Body of pancreas (tissue), 4 donors: ENCODE results near the gene NOXO1. TPM values are rescaled to one million over a fixed set of nuclear protein-coding genes. Genes with fewer than 3 reads are reported as not detected.
A peak's percentile ranks its signal among the peaks of the same experiment; 100 is the strongest.

Source experiments
- ATAC-seq: fragments of 150-250 bp; one replicate; pipeline ENCODE4 v1.9.1; 2016
- DNase-seq, 4 donors: peaks; one replicate each; pipeline ENCODE4 v3.0.0-alpha.2; 2019
- H3K27ac ChIP-seq, 4 donors: fragments of 200-600 bp; sonication (generic); 1 replicate in 3 of 4; 2 replicates in 1 of 4; pipeline versions ENCODE4 v1.5.1 to v1.6.1; 2016 to 2019; ENCODE audit warnings: mild to moderate bottlenecking in 1 of 4, mixed read lengths in 1 of 4, moderate library complexity in 1 of 4
- H3K27me3 ChIP-seq, 2 donors: fragments of 200-600 bp; sonication (generic); one replicate each; pipeline ENCODE4 v1.6.0; 2016; ENCODE audit warnings: mild to moderate bottlenecking in 1 of 2
- H3K36me3 ChIP-seq, 2 donors: fragments of 200-600 bp; sonication (generic); replicated peaks in 1 of 2; 2 replicates each; pipeline ENCODE4 v1.5.1; 2016; ENCODE audit warnings: low read depth in 2 of 2; ENCODE audit not compliant: insufficient read depth in 1 of 2
- H3K4me1 ChIP-seq: fragments of 200-600 bp; sonication (generic); one replicate; pipeline ENCODE4 v1.6.0; 2016
- H3K4me3 ChIP-seq, 2 donors: fragments of 200-600 bp; sonication (generic); 1 replicate in 1 of 2; 2 replicates in 1 of 2; pipeline ENCODE4 v1.5.1; 2016 to 2019
- H3K9me3 ChIP-seq, 3 donors: fragments of 200-600 bp; sonication (generic); 1 replicate in 2 of 3; 2 replicates in 1 of 3; pipeline ENCODE4 v1.5.1; 2016
- CTCF ChIP-seq, 7 experiments: fragments of 450-650 bp in 4 of 7; fragments of 200-600 bp in 3 of 7; sonication (generic) in 3 of 7; IDR thresholded peaks; one replicate each; pipeline ENCODE4 v1.5.1; 2016 to 2019; ENCODE audit warnings: antibody characterized with exemption in 7 of 7
- POLR2A ChIP-seq, 3 donors: fragments of 450-650 bp; IDR thresholded peaks; one replicate each; pipeline ENCODE4 v1.6.1; 2016; ENCODE audit warnings: antibody characterized with exemption in 3 of 3, mild to moderate bottlenecking in 2 of 3
- WGBS, 2 donors: methylation state at CpG; one replicate each; pipeline ENCODE4 v1.1.5; 2017; 5-methylcytosine and 5-hydroxymethylcytosine counted together
- intact Hi-C: fragments of 100-400 bp; cut with DNase I; formaldehyde crosslinking; loops from one replicate; pipeline ENCODE4 v1.15.1; 2023
- total RNA-seq, 2 donors: library from RNA; depleted of rRNA; stranded (reverse); fragments of >200 nt; gene quantifications; one replicate each; pipeline ENCODE4 v1.1.0, GENCODE V29; 2016

NOXO1 gene
- total RNA-seq, 2 donors from 2014 or later: not detected

- WGBS, 2 donors: 0% methylated on average over 3 to 66 of the region's 78 CpGs
- intact Hi-C loops: no loop called here
- H3K27me3 ChIP-seq: no peaks in the 10 kb centered on the region
- peak; percentile 92 to 94 (median 94) for DNase-seq
- peaks cover 0 to 15% of the 10 kb centered on the region in 2 donors for H3K36me3 ChIP-seq
- H3K4me1 ChIP-seq: peaks cover 28% of the 10 kb centered on the region
- no peaks in the 10 kb centered on the region for H3K9me3 ChIP-seq
- ATAC-seq: peak; percentile 95
- TF ChIP-seq POLR2A (IDR thresholded peaks at IDR 0.05) (peak; percentile 80 to 95 (median 95)), CTCF (IDR thresholded peaks at IDR 0.05) (peak in 2 of 7 experiments; percentile 11 to 38)
- H3K27ac ChIP-seq: peak within 1 kb of the TSS; percentile 76 to 96 (median 92)
- peak within 1 kb of the TSS; percentile 62 to 94 for H3K4me3 ChIP-seq
Observed at GRCh38 chr16:1971796-1972489, 9.3 kb downstream of the NOXO1 start, which contains the start of gene TBL3. TSS of gene TBL3 (plus strand) at chr16:1972053. CDS start at chr16:1972165, 112 bp downstream.

DNA sequence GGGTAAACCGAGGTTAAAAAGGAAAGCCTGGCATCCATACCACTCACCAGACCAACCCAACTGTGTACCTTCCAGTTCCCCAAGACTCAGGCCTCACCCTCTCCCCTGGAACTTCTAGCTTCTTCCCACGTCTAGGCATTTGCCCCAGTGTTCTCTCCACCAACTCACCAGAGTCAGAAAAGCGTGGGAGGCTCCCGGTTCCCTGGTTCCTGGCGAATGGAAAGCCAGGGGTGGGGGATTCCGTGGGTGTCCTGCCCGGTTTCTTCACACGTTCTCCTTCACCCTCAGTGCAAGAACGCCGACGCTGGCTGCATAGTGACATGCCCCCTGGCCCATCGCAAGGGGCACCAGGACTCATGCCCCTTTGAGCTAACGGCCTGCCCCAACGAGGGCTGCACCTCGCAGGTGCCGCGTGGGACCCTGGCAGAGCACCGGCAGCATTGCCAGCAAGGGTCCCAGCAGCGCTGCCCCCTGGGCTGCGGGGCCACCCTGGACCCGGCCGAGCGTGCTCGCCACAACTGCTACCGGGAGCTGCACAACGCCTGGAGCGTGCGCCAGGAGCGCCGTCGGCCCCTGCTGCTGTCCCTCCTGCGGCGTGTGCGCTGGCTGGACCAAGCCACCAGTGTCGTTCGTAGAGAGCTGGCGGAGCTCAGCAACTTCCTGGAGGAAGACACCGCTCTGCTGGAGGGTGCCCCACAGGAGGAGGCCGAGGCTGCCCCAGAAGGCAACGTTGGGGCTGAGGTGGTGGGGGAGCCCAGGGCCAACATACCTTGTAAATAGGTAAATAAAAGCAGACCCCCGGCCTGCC lies 12.9 kb downstream of the NOXO1 start:
- Histone ChIP-seq H3K27ac (no peak overlapping the region), H3K27me3 (no peaks in the 10 kb centered on the region), H3K9me3 (no peaks in the 10 kb centered on the region), H3K36me3 (no peaks in the 10 kb centered on the region), H3K4me1 (peaks cover 34% of the 10 kb centered on the region), H3K4me3 (no peak overlapping the region)
- 78 to 93% methylated on average over 3 to 28 of the region's 41 CpGs for WGBS, 2 donors
- DNase-seq: no peak
- TF ChIP-seq POLR2A (IDR thresholded peaks at IDR 0.05) (no peak), CTCF (IDR thresholded peaks at IDR 0.05) (no peak)
- intact Hi-C loops: no loop called here
- ATAC-seq: no peak

- ATAC-seq: no peak
- Histone ChIP-seq H3K9me3 (no peaks in the 10 kb centered on the region), H3K27ac (peak within 1 kb of the TSS in 2 of 4 donors; percentile 96 to 97), H3K4me3 (peak within 1 kb of the TSS in 1 of 2 donors; percentile 68), H3K27me3 (no peaks in the 10 kb centered on the region), H3K36me3 (peaks cover 4 to 8% of the 10 kb centered on the region in 2 donors), H3K4me1 (peaks cover 38% of the 10 kb centered on the region)
- WGBS, 2 donors: 95 to 96% methylated on average over 5 to 6 of the region's 6 CpGs
- TF ChIP-seq POLR2A (IDR thresholded peaks at IDR 0.05) (no peak), CTCF (IDR thresholded peaks at IDR 0.05) (no peak)
- DNase-seq: no peak
- intact Hi-C loops: no loop called here
Observed at GRCh38 chr16:1966460-1966859, 14.8 kb downstream of the NOXO1 start, which contains the start of gene RNF151. TSS of gene RNF151 (plus strand) at chr16:1966856. CDS start at chr16:1966882, 26 bp downstream.

GRCh38 chr16:1965396-1966001 lies 15.8 kb downstream of the NOXO1 start:
- ATAC-seq (no peak), DNase-seq (no peak)
- H3K9me3 ChIP-seq: no peaks in the 10 kb centered on the region
- H3K36me3 ChIP-seq: peaks cover 4 to 8% of the 10 kb centered on the region in 2 donors
- TF ChIP-seq POLR2A (IDR thresholded peaks at IDR 0.05): no peak
- no peak for TF ChIP-seq CTCF (IDR thresholded peaks at IDR 0.05)
- H3K27me3 ChIP-seq: no peaks in the 10 kb centered on the region
- intact Hi-C loops: no loop called here
- peaks cover 38% of the 10 kb centered on the region for H3K4me1 ChIP-seq
- peak overlapping the region; percentile 68 to 78 for H3K4me3 ChIP-seq
- peak overlapping the region; percentile 90 to 97 (median 95) for H3K27ac ChIP-seq
- WGBS, 2 donors: 4 to 16% methylated on average over 7 to 24 of the region's 24 CpGs
